Bronchial epithelial cell (primary cell): Measurements from ENCODE around the gene SCUBE2. TPM values are rescaled to one million over a fixed set of nuclear protein-coding genes. Genes with fewer than 3 reads are reported as not detected.

Source experiments
- DNase-seq: peaks from one replicate; pipeline ENCODE4 v3.0.0-alpha.2; 2010; ENCODE audit warnings: low read depth
- FAIRE-seq: peaks from 2 replicates; lab custom pipeline; 2011; peaks lifted over from hg19 to GRCh38; lab: Jason Lieb, UNC
- H3K27me3 ChIP-seq: 2 replicates; pipeline ENCODE4 v1.5.1; 2011; ENCODE audit warnings: low read length; ENCODE audit not compliant: control insufficient read depth, insufficient read depth
- H3K36me3 ChIP-seq: 2 replicates; pipeline ENCODE4 v1.5.1; 2011; ENCODE audit warnings: low read length; ENCODE audit not compliant: control insufficient read depth, insufficient read depth
- H3K4me3 ChIP-seq: 2 replicates; pipeline ENCODE4 v1.5.1; 2011; ENCODE audit warnings: mild to moderate bottlenecking, low read depth, low read length, control low read depth
- total RNA-seq: library from RNA; depleted of rRNA; stranded (reverse); fragments of >200 nt; gene quantifications from 2 replicates; pipeline ENCODE4 v1.2.1, GENCODE V29; 2014
- TF ChIP-seq, protein P1 (sequence below): IDR thresholded peaks from 2 replicates; pipeline ENCODE4 v1.5.1; 2011; ENCODE audit warnings: mild to moderate bottlenecking, moderate library complexity, low read length, control low read depth, inconsistent platforms; ENCODE audit not compliant: insufficient read depth, severe bottlenecking

SCUBE2 gene
- total RNA-seq = not detected in 2 replicates

DNA sequence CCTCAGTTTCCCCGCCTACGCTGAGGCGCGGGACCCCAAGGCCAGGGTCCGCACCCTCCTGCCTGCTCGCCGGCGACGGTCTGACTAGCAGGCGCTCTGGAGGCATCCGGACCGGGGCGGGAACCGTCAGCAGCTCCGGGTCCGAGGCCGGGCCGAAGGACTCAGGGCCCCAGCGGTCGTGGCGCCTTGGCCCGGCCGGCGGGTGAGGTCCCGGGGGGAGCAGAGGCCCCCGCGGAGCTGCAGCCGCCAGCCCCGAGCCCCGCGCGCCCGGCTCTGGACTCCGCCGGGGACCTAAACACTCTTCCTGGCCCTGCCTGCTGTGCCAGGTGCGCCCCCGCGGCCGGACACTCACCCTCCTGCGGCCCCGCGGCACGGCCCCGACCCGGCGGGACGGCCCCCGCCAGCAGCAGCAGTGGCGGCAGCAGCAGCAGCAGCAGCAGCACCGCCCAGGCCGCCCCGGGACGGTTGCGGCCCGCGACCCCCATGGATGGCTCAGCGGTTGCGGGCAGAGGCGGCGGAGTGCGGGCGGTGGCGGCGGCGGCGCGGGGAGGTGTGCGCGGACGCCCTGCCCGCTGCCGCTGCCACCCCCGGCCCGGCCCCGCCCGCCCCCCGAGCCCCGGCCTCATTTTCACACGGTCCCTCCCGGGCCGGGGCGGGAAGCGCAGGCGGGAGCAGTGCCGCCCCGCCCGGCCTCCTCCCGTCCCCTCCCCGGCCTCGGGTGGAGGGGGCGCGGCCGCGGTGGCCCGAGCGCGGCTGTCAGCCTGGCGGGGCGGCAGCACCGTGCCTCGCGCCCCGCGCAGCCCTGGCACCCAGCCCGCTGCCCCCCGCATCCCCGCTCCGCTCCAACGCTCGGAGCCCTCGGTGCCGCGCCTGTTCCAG is at the start of gene SCUBE2:
TSS of gene SCUBE2 (minus strand) at position 556 of the 879 bp plus-strand sequence. CDS start at position 485, 71 bp downstream.
- DNase-seq (no peak), FAIRE-seq (no peak)
- TF ChIP-seq, protein P1, sequence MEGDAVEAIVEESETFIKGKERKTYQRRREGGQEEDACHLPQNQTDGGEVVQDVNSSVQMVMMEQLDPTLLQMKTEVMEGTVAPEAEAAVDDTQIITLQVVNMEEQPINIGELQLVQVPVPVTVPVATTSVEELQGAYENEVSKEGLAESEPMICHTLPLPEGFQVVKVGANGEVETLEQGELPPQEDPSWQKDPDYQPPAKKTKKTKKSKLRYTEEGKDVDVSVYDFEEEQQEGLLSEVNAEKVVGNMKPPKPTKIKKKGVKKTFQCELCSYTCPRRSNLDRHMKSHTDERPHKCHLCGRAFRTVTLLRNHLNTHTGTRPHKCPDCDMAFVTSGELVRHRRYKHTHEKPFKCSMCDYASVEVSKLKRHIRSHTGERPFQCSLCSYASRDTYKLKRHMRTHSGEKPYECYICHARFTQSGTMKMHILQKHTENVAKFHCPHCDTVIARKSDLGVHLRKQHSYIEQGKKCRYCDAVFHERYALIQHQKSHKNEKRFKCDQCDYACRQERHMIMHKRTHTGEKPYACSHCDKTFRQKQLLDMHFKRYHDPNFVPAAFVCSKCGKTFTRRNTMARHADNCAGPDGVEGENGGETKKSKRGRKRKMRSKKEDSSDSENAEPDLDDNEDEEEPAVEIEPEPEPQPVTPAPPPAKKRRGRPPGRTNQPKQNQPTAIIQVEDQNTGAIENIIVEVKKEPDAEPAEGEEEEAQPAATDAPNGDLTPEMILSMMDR = no peak
- Histone ChIP-seq H3K27me3 (peaks cover 9% of the 10 kb centered on the region), H3K36me3 (no peaks in the 10 kb centered on the region), H3K4me3 (peak within 1 kb of the TSS; percentile 16)

DNA sequence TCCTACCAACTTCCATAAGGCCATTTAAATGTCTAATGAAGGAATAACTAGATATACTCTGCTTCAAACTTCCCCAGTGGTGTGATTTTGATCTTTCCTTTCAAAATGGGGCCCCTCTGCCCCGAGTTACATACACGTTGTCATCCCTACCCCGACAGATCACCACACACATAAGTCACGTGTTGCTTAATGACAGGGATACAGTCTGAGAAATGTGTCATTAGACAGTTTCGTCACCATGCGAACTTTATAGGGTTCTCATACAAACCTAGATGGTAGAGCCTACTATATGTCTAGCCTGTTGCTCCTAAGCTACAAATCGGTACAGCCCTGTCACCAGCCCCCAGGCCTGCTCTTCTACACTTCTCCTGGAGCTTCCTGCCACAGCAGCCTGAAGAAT is 49.8 kb upstream of the SCUBE2 start:
- TF ChIP-seq, protein P1 = no peak
- FAIRE-seq (no peak), DNase-seq (no peak)
- Histone ChIP-seq H3K27me3 (no peaks in the 10 kb centered on the region), H3K36me3 (peaks cover 6% of the 10 kb centered on the region), H3K4me3 (no peak overlapping the region)

DNA sequence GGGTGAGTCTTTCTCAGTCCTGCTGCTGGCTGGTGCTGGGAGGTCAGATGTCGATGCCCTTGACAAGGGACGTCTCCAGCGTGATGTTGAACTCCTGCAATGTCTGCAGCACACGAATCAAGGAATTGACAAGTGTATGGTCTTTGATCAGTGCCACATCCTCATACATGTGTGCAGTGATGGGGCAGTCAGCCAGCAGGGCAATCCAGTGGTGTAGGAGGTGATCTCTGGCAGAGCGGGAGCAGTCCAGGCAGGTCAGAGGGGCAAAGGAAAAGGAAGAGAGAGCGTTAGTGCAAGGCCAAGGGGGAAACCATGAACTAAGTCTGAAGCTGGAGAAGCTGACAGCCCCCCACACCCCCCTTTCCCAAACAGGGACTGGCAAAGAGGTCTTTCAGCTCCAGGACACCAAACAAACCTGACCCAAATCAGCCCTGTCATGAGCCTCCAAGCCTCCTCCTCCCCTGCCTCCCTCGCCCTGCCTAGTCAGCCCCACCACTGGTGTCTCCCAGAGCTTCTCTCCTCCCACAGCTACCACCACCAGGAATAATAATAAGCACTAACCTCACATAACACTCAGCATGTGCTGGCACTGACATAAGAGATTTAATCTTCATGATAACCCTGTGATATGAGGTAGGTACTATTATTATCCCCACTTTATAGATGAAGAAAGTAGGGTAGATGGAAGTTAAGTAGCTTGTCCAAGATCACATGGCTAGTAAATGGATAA is 48.4 kb upstream of the SCUBE2 start:
- DNase-seq (no peak), FAIRE-seq (no peak)
- peaks cover 3% of the 10 kb centered on the region for H3K36me3 ChIP-seq
- no peak overlapping the region for H3K4me3 ChIP-seq
- TF ChIP-seq, protein P1 = no peak
- no peaks in the 10 kb centered on the region for H3K27me3 ChIP-seq

DNA sequence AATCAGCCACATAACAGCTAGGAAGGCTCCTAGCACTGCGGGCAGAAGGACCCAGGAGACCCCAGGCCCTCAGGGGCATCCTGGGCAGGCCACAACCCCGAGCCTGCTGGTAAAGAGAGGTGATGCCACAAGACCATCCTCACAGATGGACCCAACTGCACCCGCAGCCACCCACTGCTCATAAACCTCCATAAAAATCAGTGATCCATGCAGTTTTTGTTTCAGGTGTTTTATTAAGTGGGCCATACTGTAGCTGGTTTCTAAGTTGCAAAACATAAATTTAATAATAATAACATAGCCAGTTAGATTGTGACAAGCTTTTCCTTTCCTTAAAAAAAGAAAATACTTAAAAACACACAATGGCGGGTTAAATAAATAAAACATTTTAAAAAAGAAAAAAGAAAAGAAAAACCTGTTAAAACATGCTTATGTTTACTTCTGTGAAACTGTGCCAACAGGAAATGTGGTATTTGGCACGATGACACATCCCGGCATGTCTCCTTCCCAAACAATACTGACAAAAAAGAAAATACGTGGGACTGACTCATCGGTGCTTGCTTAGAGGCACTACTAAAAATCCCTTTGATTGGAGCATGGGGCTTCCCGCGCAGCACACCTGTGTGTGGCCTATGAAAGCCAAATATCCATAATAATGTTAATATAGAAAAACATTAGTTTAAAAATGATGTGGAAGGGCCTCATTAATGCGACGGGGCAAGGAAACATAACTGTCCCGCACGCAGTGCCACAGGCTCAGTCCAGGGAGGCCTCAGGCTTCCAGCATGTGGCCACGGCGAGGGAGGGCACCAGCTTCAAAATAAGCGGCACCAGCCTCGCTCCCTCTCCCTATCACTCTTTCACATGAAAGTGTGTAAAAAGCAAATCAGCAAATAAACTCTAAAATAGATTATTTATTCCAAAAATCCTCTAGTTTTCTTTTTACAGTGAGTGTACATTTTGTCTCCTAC is 47.5 kb upstream of the SCUBE2 start:
- TF ChIP-seq, protein P1 = no peak
- Histone ChIP-seq H3K27me3 (no peaks in the 10 kb centered on the region), H3K4me3 (no peak overlapping the region), H3K36me3 (peaks cover 3% of the 10 kb centered on the region)
- DNase-seq (peak; percentile 97), FAIRE-seq (no peak)

DNA sequence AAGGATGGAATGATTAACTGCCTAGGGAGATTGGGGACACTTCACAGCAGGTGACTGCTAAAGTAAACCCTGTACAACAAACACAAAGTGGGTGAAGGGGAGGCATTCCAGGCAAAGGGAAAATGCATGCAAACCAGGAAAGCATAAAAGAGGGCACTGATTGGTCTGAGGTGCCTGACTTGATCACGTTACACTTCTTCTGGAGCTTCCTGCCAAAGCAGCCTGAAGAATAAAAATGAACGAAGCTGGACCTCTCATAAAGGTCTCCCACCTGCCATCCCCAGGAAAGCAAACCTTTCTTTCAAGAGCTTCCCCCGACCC is 46.7 kb upstream of the SCUBE2 start:
- FAIRE-seq (no peak), DNase-seq (no peak)
- Histone ChIP-seq H3K36me3 (peaks cover 2% of the 10 kb centered on the region), H3K27me3 (no peaks in the 10 kb centered on the region), H3K4me3 (no peak overlapping the region)
- TF ChIP-seq, protein P1 = no peak
